ENCODE measurements around the gene NFAM1. TPM values are rescaled to one million over a fixed set of nuclear protein-coding genes. Genes with fewer than 3 reads are reported as not detected.

NFAM1 gene
- total RNA-seq, 3 donors from 2014 or later (not counting 1 experiment from before 2014, with no cell fraction given) = 2.4 to 7.8 (median 3.6) TPM

DNA sequence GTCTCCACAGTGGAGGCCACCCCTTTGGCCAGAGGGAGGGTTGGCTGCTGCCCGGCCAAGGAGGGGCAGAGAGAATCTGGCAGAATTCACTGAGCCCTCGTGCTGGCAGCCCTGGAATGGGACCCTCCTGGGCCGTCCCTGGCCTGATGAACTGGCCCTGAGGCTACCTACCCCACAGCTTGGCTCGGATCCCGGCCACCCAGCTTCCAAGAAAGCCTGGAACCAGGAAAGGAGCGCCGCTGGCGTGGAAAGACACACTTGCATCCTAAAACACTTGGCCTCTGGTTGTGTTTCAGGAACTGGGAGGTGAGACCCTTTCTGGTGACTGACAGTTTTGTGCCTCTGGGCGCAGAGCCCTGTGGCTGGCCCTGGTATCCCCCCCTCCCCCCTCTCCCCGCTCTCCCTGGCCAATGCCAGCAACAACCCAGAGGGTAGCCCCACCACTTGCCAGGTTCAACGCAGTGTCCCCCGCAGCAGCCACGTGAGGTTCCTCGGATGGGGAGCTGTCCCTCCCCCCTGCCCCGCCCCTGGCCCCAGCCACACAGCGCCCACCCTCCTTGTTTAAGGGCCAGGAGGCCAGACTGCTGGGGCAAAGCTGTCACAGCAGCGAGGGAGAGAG, 693 bp downstream of the NFAM1 start:
- intact Hi-C loops (cut with micrococcal nuclease) = no loop called here

DNA sequence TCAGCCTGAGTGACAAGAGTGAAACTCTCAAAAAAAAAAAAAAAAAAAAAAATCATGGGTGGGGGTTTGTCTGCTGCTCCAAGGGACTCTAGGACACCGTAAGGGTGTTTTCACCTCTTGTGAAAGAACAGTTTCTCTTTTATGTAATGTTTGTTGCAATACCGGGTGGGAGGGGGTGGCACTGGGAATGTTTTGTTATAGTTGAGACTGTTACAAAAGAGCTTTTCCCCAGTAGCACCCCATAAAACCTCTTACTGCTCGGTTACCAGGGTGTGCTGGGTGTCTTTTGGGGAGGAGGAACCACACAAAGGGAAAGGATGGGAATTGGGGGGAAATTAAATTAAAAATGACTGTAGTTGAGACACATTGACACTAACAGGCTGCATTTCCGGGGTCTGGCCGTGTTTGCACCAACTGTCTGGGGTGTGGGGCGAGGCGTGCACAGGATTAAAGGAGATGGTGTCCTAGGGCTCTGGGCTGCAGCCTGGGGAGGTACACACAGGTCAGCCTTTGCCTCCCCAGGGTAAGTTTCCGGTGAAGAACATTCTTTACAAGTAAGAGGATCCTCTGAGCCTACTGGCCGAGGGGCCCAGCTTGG, 1.6 kb downstream of the NFAM1 start:
- ATAC-seq (no peak), DNase-seq (no peak)
- Mint-ChIP-seq H3K36me3 (no peaks in the 10 kb centered on the region), H3K27ac (no peak overlapping the region), H3K9me3 (no peaks in the 10 kb centered on the region), H3K4me3 (no peak overlapping the region), H3K4me1 (no peaks in the 10 kb centered on the region), H3K27me3 (ENCODE audit: low read depth in 2 of 2) (peaks cover 15 to 28% of the 10 kb centered on the region in 2 donors)
- Histone ChIP-seq H3K9me3 (ENCODE audit: control insufficient read depth, insufficient read depth, low read length) (no peaks in the 10 kb centered on the region), H3K36me3 (ENCODE audit: control insufficient read depth, insufficient read depth, low read length) (no peaks in the 10 kb centered on the region), H3K27me3 (ENCODE audit: control insufficient read depth, insufficient read depth, low read length) (no peaks in the 10 kb centered on the region), H3K27ac (ENCODE audit: low read length) (no peak overlapping the region), H3K4me1 (ENCODE audit: control insufficient read depth, insufficient read depth, low read length) (peaks cover 2% of the 10 kb centered on the region), H3K4me3 (ENCODE audit: low read length) (no peak overlapping the region)
- WGBS (ENCODE audit: insufficient coverage) = 84% methylated on average over 7 of the region's 9 CpGs
- intact Hi-C loops (cut with micrococcal nuclease) = no loop called here
- TF ChIP-seq, protein P1, sequence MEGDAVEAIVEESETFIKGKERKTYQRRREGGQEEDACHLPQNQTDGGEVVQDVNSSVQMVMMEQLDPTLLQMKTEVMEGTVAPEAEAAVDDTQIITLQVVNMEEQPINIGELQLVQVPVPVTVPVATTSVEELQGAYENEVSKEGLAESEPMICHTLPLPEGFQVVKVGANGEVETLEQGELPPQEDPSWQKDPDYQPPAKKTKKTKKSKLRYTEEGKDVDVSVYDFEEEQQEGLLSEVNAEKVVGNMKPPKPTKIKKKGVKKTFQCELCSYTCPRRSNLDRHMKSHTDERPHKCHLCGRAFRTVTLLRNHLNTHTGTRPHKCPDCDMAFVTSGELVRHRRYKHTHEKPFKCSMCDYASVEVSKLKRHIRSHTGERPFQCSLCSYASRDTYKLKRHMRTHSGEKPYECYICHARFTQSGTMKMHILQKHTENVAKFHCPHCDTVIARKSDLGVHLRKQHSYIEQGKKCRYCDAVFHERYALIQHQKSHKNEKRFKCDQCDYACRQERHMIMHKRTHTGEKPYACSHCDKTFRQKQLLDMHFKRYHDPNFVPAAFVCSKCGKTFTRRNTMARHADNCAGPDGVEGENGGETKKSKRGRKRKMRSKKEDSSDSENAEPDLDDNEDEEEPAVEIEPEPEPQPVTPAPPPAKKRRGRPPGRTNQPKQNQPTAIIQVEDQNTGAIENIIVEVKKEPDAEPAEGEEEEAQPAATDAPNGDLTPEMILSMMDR (IDR thresholded peaks at IDR 0.05) = no peak

More for the DNA sequence above, 693 bp downstream of the NFAM1 start:
- Mint-ChIP-seq H3K27ac (no peak overlapping the region), H3K9me3 (no peaks in the 10 kb centered on the region), H3K4me1 (no peaks in the 10 kb centered on the region), H3K4me3 (no peak overlapping the region), H3K36me3 (no peaks in the 10 kb centered on the region), H3K27me3 (ENCODE audit: low read depth in 2 of 2) (peaks cover 15 to 29% of the 10 kb centered on the region in 2 donors)
- Histone ChIP-seq H3K27ac (ENCODE audit: low read length) (no peak overlapping the region), H3K4me1 (ENCODE audit: control insufficient read depth, insufficient read depth, low read length) (peaks cover 6% of the 10 kb centered on the region), H3K27me3 (ENCODE audit: control insufficient read depth, insufficient read depth, low read length) (no peaks in the 10 kb centered on the region), H3K36me3 (ENCODE audit: control insufficient read depth, insufficient read depth, low read length) (no peaks in the 10 kb centered on the region), H3K9me3 (ENCODE audit: control insufficient read depth, insufficient read depth, low read length) (no peaks in the 10 kb centered on the region), H3K4me3 (ENCODE audit: low read length) (peak overlapping the region; percentile 14)
- TF ChIP-seq, protein P1 (IDR thresholded peaks at IDR 0.05) = no peak
- no peak for DNase-seq
- 65% methylated on average over 16 of the region's 17 CpGs for WGBS (ENCODE audit: insufficient coverage)
- no peak for ATAC-seq

DNA sequence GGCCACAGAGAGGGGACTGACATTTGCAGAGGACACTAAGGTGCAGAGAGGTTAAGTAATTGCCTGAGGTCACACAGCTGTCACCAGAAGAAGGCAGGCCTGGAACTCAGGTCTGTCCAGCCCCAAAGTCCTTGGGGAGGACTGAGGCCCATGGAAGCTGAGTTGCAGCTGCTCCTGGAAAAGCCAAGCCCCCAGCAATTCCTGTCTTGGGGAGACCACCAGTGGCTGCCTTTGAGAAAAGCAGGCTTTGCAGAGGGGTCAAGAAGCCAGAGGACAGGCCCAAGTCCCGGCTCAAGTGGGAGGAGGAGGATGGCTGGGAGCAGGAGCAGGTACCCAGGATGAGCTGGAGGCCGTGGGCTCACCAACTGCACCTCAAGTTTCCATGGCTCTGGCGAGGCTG, 3.4 kb downstream of the NFAM1 start:
- no peak for ATAC-seq
- Histone ChIP-seq H3K4me3 (ENCODE audit: low read length) (no peak overlapping the region), H3K27me3 (ENCODE audit: control insufficient read depth, insufficient read depth, low read length) (no peaks in the 10 kb centered on the region), H3K36me3 (ENCODE audit: control insufficient read depth, insufficient read depth, low read length) (no peaks in the 10 kb centered on the region), H3K9me3 (ENCODE audit: control insufficient read depth, insufficient read depth, low read length) (no peaks in the 10 kb centered on the region), H3K4me1 (ENCODE audit: control insufficient read depth, insufficient read depth, low read length) (peaks cover 2% of the 10 kb centered on the region), H3K27ac (ENCODE audit: low read length) (no peak overlapping the region)
- 83% methylated on average over 3 of the region's 3 CpGs for WGBS (ENCODE audit: insufficient coverage)
- no peak overlapping the region for H3K27ac Mint-ChIP-seq
- peaks cover 15 to 25% of the 10 kb centered on the region in 2 donors for H3K27me3 Mint-ChIP-seq (ENCODE audit: low read depth in 2 of 2)
- DNase-seq = no peak
- intact Hi-C loops (cut with micrococcal nuclease) = no loop called here
- no peaks in the 10 kb centered on the region for H3K36me3 Mint-ChIP-seq
- TF ChIP-seq, protein P1 (IDR thresholded peaks at IDR 0.05) = no peak
- H3K4me1 Mint-ChIP-seq = no peaks in the 10 kb centered on the region
- no peak overlapping the region for H3K4me3 Mint-ChIP-seq
- H3K9me3 Mint-ChIP-seq = no peaks in the 10 kb centered on the region
